Measurements from ENCODE around the gene CDH13. TPM values are rescaled to one million over a fixed set of nuclear protein-coding genes. Genes with fewer than 3 reads are reported as not detected.

Gene CDH13
- total and polyA plus RNA-seq, 9 donors = 1.9 to 34.2 (median 4.8) TPM

DNA sequence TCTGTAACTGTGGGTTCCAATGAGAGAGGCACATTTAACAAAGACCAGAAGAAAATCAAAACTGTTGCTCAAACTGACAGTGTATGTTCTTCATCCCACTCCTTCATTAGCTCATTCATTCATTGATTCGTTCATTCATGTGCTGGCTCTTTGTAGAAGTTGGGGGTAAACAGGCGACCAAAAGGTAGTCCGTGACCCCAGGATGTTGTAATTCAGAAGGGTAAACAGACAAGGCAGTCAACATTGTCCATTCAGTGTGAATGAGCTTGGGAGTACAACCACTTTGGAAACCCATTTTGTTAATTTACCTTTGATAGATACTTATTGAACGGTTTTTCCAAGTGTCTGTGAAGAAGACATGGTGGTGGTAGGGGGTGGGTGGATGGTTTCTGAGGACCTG lies 26.1 kb downstream of the CDH13 start:
- intact Hi-C loops (cut with DNase I) = no loop called here
- DNase-seq = no peak
- H3K9me3 ChIP-seq = no peaks in the 10 kb centered on the region
- H3K27ac ChIP-seq = no peak overlapping the region
- H3K36me3 ChIP-seq = no peaks in the 10 kb centered on the region
- H3K4me3 ChIP-seq = no peak overlapping the region
- 79 to 93% (median 88%) methylated on average over 4 of the region's 4 CpGs for WGBS, 3 donors
- no peaks in the 10 kb centered on the region for H3K4me1 ChIP-seq (ENCODE audit: insufficient read depth)
- H3K27me3 ChIP-seq = no peaks in the 10 kb centered on the region
- TF ChIP-seq, protein P1, sequence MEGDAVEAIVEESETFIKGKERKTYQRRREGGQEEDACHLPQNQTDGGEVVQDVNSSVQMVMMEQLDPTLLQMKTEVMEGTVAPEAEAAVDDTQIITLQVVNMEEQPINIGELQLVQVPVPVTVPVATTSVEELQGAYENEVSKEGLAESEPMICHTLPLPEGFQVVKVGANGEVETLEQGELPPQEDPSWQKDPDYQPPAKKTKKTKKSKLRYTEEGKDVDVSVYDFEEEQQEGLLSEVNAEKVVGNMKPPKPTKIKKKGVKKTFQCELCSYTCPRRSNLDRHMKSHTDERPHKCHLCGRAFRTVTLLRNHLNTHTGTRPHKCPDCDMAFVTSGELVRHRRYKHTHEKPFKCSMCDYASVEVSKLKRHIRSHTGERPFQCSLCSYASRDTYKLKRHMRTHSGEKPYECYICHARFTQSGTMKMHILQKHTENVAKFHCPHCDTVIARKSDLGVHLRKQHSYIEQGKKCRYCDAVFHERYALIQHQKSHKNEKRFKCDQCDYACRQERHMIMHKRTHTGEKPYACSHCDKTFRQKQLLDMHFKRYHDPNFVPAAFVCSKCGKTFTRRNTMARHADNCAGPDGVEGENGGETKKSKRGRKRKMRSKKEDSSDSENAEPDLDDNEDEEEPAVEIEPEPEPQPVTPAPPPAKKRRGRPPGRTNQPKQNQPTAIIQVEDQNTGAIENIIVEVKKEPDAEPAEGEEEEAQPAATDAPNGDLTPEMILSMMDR (IDR thresholded peaks at IDR 0.05) = no peak
- no peak for TF ChIP-seq EP300 (IDR thresholded peaks at IDR 0.05)
- no peak for TF ChIP-seq POLR2A (IDR thresholded peaks at IDR 0.05)

GRCh38 chr16:82653550-82654511 lies 27.1 kb downstream of the CDH13 start:
- Histone ChIP-seq H3K27ac (no peak overlapping the region), H3K4me1 (ENCODE audit: insufficient read depth) (no peaks in the 10 kb centered on the region), H3K36me3 (no peaks in the 10 kb centered on the region), H3K9me3 (no peaks in the 10 kb centered on the region), H3K4me3 (no peak overlapping the region), H3K27me3 (no peaks in the 10 kb centered on the region)
- TF ChIP-seq POLR2A (IDR thresholded peaks at IDR 0.05) (no peak), EP300 (IDR thresholded peaks at IDR 0.05) (no peak)
- intact Hi-C loops (cut with DNase I) = no loop called here
- no peak for DNase-seq
- WGBS, 3 donors = 28 to 39% (median 35%) methylated on average over 11 of the region's 11 CpGs

DNA sequence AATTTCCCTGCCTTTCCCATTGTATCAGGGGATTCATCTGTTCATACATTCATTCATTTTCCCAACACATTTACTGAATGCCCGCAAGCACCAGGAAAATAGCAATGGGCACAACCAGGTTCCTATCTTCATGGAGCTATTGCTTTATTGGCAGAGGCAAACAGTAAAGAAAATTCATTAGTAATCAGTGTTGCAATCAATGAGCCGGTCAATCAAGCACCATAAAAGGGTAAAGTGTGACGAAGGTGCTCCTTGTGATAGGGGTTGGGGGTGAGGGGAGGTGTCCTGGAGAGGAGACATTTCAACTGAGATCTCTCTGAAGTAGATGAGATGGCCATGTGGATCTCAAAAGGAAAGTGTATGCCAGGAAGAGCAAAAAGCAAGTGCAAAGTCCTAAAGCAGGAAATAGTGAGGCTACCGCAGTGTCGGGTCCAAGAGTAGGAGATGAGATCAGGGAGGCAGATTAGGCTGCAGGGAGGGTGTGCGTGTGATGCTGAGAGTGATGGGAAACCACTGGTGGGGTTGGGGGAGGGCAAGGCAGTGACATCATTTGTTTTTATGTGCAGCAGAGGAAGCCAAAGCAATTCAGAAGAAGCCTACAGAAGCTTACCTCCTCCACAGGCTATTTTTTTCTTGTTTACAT lies 28.4 kb downstream of the CDH13 start:
- H3K27me3 ChIP-seq = no peaks in the 10 kb centered on the region
- no peaks in the 10 kb centered on the region for H3K4me1 ChIP-seq (ENCODE audit: insufficient read depth)
- no peak overlapping the region for H3K27ac ChIP-seq
- no peak for DNase-seq
- no peaks in the 10 kb centered on the region for H3K36me3 ChIP-seq
- no peak overlapping the region for H3K4me3 ChIP-seq
- 50 to 64% (median 53%) methylated on average over 6 of the region's 6 CpGs for WGBS, 3 donors
- no peaks in the 10 kb centered on the region for H3K9me3 ChIP-seq
- intact Hi-C loops (cut with DNase I) = no loop called here
- TF ChIP-seq EP300 (IDR thresholded peaks at IDR 0.05) (no peak), POLR2A (IDR thresholded peaks at IDR 0.05) (no peak)
- TF ChIP-seq, protein P1 (IDR thresholded peaks at IDR 0.05) = no peak

DNA sequence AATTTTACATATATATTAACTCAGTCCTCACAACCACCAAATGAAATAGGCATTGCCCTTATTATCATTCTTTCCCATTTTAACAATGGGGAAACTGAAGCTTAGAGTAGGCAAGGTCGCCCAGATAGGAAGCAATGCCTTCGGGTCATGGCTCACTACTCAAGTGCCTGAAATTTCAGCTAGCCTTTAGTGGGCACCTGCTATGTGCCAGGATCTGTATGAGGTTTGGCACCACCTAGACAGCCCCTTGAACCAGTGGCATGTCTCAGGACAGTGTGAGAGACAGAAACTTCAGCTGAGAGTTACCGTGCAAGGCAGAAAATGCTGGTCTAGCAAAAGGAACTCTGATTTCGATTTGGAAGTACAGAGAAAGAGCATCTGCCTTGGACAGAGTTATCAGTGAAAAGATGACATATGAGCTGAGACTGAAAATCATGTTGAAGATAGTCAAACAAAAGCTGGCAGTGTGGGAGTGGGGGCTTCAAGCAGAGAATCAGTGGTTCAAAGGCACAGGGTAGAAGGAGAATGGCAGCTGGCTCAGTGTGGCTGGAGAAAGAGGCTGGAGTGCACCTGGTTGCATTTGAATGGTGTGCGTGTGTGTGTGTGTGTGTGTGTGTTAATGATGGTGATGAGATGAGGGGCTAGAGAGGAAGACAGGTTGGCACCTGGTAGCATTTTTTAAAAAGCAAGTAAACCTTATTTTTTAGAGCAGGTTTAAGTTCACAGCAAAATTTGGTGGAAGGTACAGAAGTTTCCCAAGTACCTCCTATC lies 29.1 kb downstream of the CDH13 start:
- 64 to 81% (median 69%) methylated on average over 5 of the region's 5 CpGs for WGBS, 3 donors
- Histone ChIP-seq H3K9me3 (no peaks in the 10 kb centered on the region), H3K4me1 (ENCODE audit: insufficient read depth) (no peaks in the 10 kb centered on the region), H3K27me3 (no peaks in the 10 kb centered on the region), H3K4me3 (no peak overlapping the region), H3K27ac (no peak overlapping the region), H3K36me3 (no peaks in the 10 kb centered on the region)
- TF ChIP-seq, protein P1 (IDR thresholded peaks at IDR 0.05) = no peak
- no peak for DNase-seq
- intact Hi-C loops (cut with DNase I) = no loop called here
